ENCODE measurements around the gene ACTN4. TPM values are rescaled to one million over a fixed set of nuclear protein-coding genes. Genes with fewer than 3 reads are reported as not detected.

Gene ACTN4
- total and polyA plus RNA-seq, 2 experiments from 2014 or later, result 68.9 to 427 TPM

DNA sequence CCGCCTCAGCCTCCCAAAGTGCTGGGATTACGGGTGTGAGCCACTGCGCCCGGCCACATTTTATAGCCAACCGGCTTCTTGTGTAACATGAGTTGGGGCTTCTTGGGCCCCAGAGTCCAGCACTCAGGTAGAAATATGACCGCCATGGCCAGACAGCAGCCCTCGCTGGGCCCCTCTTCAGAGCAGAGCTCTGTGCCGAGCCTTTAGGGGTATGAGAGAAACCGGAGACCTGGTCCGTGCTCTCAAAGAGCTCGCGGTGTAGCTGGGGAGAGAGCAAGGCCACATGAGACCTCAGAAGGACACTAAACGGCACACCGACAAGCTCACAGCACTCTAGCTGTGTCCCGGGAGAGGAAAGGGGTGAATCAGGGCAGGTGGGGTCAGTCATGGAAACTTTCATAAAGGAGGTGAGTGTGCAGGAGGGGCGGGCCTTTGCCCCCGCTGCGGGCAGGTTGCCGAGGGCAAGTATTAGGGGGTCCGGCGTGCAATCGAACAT lies 15.8 kb downstream of the ACTN4 start:
- Mint-ChIP-seq H3K4me1 (peaks cover 94% of the 10 kb centered on the region), H3K27ac (peak overlapping the region; percentile 98), H3K36me3 (ENCODE audit: low read depth) (peaks cover 19% of the 10 kb centered on the region), H3K4me3 (peak overlapping the region; percentile 28; the same call in 2 of the 3 replicates), H3K27me3 (ENCODE audit: insufficient read depth, low read depth, poor library complexity) (peaks cover 27% of the 10 kb centered on the region), H3K9me3 (no peaks in the 10 kb centered on the region)
- H2AFZ ChIP-seq, result no peak overlapping the region
- H3F3A ChIP-seq (replicated peaks; ENCODE audit: low read depth), result peaks cover 17% of the 10 kb centered on the region
- H3K4me1 ChIP-seq (ENCODE audit: insufficient read depth), result peaks cover 88% of the 10 kb centered on the region
- no peaks in the 10 kb centered on the region for H3K9me2 ChIP-seq (ENCODE audit: insufficient read depth)
- no peaks in the 10 kb centered on the region for H3K27me3 ChIP-seq (ENCODE audit: insufficient read depth)
- peaks cover 92% of the 10 kb centered on the region for H3K79me2 ChIP-seq (replicated peaks; ENCODE audit: insufficient read depth)
- H3K36me3 ChIP-seq (ENCODE audit: insufficient read depth), result no peaks in the 10 kb centered on the region
- H4K20me1 ChIP-seq (replicated peaks; ENCODE audit: insufficient read depth), result peaks cover 29% of the 10 kb centered on the region
- H3K4me2 ChIP-seq, result peak overlapping the region; percentile 72; the same call in 1 of the 2 replicates
- ATAC-seq, result no peak
- H3K27ac ChIP-seq (ENCODE audit: low read depth), result peak overlapping the region; percentile 99
- no peak overlapping the region; the same call in 1 of the 2 replicates for H3K4me3 ChIP-seq
- no peak for TF ChIP-seq ZNF114 (CRISPR knock-in tag; IDR thresholded peaks at IDR 0.05)
- no peak for TF ChIP-seq EZH2 (IDR thresholded peaks at IDR 0.05; ENCODE audit: low read depth, unreplicated experiment)
- no peak for TF ChIP-seq ZNF331 (CRISPR knock-in tag; IDR thresholded peaks at IDR 0.05; ENCODE audit: low read depth)
- no peak for TF ChIP-seq POLR2AphosphoS5 (IDR thresholded peaks at IDR 0.05; ENCODE audit: low read depth)
- TF ChIP-seq, protein P1, sequence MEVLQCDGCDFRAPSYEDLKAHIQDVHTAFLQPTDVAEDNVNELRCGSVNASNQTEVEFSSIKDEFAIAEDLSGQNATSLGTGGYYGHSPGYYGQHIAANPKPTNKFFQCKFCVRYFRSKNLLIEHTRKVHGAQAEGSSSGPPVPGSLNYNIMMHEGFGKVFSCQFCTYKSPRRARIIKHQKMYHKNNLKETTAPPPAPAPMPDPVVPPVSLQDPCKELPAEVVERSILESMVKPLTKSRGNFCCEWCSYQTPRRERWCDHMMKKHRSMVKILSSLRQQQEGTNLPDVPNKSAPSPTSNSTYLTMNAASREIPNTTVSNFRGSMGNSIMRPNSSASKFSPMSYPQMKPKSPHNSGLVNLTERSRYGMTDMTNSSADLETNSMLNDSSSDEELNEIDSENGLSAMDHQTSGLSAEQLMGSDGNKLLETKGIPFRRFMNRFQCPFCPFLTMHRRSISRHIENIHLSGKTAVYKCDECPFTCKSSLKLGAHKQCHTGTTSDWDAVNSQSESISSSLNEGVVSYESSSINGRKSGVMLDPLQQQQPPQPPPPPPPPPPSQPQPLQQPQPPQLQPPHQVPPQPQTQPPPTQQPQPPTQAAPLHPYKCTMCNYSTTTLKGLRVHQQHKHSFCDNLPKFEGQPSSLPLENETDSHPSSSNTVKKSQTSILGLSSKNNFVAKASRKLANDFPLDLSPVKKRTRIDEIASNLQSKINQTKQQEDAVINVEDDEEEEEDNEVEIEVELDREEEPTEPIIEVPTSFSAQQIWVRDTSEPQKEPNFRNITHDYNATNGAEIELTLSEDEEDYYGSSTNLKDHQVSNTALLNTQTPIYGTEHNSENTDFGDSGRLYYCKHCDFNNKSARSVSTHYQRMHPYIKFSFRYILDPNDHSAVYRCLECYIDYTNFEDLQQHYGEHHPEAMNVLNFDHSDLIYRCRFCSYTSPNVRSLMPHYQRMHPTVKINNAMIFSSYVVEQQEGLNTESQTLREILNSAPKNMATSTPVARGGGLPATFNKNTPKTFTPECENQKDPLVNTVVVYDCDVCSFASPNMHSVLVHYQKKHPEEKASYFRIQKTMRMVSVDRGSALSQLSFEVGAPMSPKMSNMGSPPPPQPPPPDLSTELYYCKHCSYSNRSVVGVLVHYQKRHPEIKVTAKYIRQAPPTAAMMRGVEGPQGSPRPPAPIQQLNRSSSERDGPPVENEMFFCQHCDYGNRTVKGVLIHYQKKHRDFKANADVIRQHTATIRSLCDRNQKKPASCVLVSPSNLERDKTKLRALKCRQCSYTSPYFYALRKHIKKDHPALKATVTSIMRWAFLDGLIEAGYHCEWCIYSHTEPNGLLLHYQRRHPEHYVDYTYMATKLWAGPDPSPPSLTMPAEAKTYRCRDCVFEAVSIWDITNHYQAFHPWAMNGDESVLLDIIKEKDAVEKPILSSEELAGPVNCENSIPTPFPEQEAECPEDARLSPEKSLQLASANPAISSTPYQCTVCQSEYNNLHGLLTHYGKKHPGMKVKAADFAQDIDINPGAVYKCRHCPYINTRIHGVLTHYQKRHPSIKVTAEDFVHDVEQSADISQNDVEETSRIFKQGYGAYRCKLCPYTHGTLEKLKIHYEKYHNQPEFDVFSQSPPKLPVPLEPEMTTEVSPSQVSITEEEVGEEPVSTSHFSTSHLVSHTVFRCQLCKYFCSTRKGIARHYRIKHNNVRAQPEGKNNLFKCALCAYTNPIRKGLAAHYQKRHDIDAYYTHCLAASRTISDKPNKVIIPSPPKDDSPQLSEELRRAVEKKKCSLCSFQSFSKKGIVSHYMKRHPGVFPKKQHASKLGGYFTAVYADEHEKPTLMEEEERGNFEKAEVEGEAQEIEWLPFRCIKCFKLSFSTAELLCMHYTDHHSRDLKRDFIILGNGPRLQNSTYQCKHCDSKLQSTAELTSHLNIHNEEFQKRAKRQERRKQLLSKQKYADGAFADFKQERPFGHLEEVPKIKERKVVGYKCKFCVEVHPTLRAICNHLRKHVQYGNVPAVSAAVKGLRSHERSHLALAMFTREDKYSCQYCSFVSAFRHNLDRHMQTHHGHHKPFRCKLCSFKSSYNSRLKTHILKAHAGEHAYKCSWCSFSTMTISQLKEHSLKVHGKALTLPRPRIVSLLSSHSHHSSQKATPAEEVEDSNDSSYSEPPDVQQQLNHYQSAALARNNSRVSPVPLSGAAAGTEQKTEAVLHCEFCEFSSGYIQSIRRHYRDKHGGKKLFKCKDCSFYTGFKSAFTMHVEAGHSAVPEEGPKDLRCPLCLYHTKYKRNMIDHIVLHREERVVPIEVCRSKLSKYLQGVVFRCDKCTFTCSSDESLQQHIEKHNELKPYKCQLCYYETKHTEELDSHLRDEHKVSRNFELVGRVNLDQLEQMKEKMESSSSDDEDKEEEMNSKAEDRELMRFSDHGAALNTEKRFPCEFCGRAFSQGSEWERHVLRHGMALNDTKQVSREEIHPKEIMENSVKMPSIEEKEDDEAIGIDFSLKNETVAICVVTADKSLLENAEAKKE (CRISPR knock-in tag; IDR thresholded peaks at IDR 0.05), result no peak
- TF ChIP-seq, protein P2, sequence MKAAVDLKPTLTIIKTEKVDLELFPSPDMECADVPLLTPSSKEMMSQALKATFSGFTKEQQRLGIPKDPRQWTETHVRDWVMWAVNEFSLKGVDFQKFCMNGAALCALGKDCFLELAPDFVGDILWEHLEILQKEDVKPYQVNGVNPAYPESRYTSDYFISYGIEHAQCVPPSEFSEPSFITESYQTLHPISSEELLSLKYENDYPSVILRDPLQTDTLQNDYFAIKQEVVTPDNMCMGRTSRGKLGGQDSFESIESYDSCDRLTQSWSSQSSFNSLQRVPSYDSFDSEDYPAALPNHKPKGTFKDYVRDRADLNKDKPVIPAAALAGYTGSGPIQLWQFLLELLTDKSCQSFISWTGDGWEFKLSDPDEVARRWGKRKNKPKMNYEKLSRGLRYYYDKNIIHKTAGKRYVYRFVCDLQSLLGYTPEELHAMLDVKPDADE (IDR thresholded peaks at IDR 0.05), result no peak
- no peak for TF ChIP-seq JUNB (IDR thresholded peaks at IDR 0.05; ENCODE audit: unreplicated experiment)
- TF ChIP-seq, protein P3, sequence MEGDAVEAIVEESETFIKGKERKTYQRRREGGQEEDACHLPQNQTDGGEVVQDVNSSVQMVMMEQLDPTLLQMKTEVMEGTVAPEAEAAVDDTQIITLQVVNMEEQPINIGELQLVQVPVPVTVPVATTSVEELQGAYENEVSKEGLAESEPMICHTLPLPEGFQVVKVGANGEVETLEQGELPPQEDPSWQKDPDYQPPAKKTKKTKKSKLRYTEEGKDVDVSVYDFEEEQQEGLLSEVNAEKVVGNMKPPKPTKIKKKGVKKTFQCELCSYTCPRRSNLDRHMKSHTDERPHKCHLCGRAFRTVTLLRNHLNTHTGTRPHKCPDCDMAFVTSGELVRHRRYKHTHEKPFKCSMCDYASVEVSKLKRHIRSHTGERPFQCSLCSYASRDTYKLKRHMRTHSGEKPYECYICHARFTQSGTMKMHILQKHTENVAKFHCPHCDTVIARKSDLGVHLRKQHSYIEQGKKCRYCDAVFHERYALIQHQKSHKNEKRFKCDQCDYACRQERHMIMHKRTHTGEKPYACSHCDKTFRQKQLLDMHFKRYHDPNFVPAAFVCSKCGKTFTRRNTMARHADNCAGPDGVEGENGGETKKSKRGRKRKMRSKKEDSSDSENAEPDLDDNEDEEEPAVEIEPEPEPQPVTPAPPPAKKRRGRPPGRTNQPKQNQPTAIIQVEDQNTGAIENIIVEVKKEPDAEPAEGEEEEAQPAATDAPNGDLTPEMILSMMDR (conservative IDR thresholded peaks at IDR 0.05; ENCODE audit: low read depth in 2 of 2), result no peak
- no peak for TF ChIP-seq STAT1 (IDR thresholded peaks at IDR 0.05; ENCODE audit: unreplicated experiment)
- TF ChIP-seq NANOG (IDR thresholded peaks at IDR 0.05; ENCODE audit: borderline replicate concordance), result no peak
- no peak for TF ChIP-seq CREB1 (CRISPR knock-in tag; IDR thresholded peaks at IDR 0.05; ENCODE audit: low read depth)
- TF ChIP-seq, protein P4, sequence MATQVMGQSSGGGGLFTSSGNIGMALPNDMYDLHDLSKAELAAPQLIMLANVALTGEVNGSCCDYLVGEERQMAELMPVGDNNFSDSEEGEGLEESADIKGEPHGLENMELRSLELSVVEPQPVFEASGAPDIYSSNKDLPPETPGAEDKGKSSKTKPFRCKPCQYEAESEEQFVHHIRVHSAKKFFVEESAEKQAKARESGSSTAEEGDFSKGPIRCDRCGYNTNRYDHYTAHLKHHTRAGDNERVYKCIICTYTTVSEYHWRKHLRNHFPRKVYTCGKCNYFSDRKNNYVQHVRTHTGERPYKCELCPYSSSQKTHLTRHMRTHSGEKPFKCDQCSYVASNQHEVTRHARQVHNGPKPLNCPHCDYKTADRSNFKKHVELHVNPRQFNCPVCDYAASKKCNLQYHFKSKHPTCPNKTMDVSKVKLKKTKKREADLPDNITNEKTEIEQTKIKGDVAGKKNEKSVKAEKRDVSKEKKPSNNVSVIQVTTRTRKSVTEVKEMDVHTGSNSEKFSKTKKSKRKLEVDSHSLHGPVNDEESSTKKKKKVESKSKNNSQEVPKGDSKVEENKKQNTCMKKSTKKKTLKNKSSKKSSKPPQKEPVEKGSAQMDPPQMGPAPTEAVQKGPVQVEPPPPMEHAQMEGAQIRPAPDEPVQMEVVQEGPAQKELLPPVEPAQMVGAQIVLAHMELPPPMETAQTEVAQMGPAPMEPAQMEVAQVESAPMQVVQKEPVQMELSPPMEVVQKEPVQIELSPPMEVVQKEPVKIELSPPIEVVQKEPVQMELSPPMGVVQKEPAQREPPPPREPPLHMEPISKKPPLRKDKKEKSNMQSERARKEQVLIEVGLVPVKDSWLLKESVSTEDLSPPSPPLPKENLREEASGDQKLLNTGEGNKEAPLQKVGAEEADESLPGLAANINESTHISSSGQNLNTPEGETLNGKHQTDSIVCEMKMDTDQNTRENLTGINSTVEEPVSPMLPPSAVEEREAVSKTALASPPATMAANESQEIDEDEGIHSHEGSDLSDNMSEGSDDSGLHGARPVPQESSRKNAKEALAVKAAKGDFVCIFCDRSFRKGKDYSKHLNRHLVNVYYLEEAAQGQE (IDR thresholded peaks at IDR 0.05; ENCODE audit: unreplicated experiment), result no peak
- TF ChIP-seq EZH2phosphoT487 (IDR thresholded peaks at IDR 0.05; ENCODE audit: unreplicated experiment), result no peak
- no peak for DNase-seq (ENCODE audit: low spot score)

Measured in GM23338 (cell line).